ACHN (cell line): Measurements from ENCODE around the gene GPC6.

Source experiments
- DNase-seq: peaks from one replicate; pipeline ENCODE4 v3.0.0-alpha.2; 2015
- in situ Hi-C: cut with HindIII; loops from 2 replicates; pipeline ENCODE4 v1.10.0; 2017; ENCODE audit warnings: low sequenced_read_pairs, low pct_ligation_motif_present, low pct_unique_long_range_greater_than_20kb

Gene GPC6

GRCh38 chr13:93256998-93257397 lies 30.4 kb downstream of the GPC6 start:
- in situ Hi-C loops, result no loop called here
- no peak for DNase-seq

GRCh38 chr13:93259527-93260080 lies 33.0 kb downstream of the GPC6 start:
- in situ Hi-C loops, result no loop called here
- DNase-seq, result no peak

GRCh38 chr13:93260591-93260990 lies 34.0 kb downstream of the GPC6 start:
- in situ Hi-C loops, result no loop called here

GRCh38 chr13:93262729-93263345 lies 36.2 kb downstream of the GPC6 start:
- in situ Hi-C loops, result no loop called here
- DNase-seq, result no peak

More at GRCh38 chr13:93260591-93260990, 34.0 kb downstream of the GPC6 start:
- no peak for DNase-seq

- DNase-seq, result no peak
- in situ Hi-C loops, result no loop called here
Measured at GRCh38 chr13:93264876-93265275, 38.3 kb downstream of the GPC6 start.

GRCh38 chr13:93265800-93266199 lies 39.2 kb downstream of the GPC6 start:
- no peak for DNase-seq
- in situ Hi-C loops, result no loop called here

- DNase-seq, result no peak
- in situ Hi-C loops, result no loop called here
Measured at GRCh38 chr13:93266681-93267080, 40.1 kb downstream of the GPC6 start.

GRCh38 chr13:93268327-93269028 lies 41.9 kb downstream of the GPC6 start:
- in situ Hi-C loops, result no loop called here
- no peak for DNase-seq

GRCh38 chr13:93270769-93271742 lies 44.4 kb downstream of the GPC6 start:
- in situ Hi-C loops, result no loop called here
- DNase-seq, result peak; percentile 28

GRCh38 chr13:93279982-93280381 lies 53.4 kb downstream of the GPC6 start:
- in situ Hi-C loops, result no loop called here
- no peak for DNase-seq

- in situ Hi-C loops, result no loop called here
- DNase-seq, result no peak
Measured at GRCh38 chr13:93280688-93281087, 54.1 kb downstream of the GPC6 start.

GRCh38 chr13:93283255-93283654 lies 56.6 kb downstream of the GPC6 start:
- in situ Hi-C loops, result no loop called here
- DNase-seq, result no peak

- in situ Hi-C loops, result no loop called here
- DNase-seq, result no peak
Measured at GRCh38 chr13:93284064-93284463, 57.5 kb downstream of the GPC6 start.

GRCh38 chr13:93286047-93286446 lies 59.4 kb downstream of the GPC6 start:
- in situ Hi-C loops, result no loop called here
- no peak for DNase-seq

GRCh38 chr13:93289053-93289452 lies 62.4 kb downstream of the GPC6 start:
- no peak for DNase-seq
- in situ Hi-C loops, result no loop called here

GRCh38 chr13:93289842-93290241 lies 63.2 kb downstream of the GPC6 start:
- in situ Hi-C loops, result no loop called here
- no peak for DNase-seq

GRCh38 chr13:93290503-93290902 lies 63.9 kb downstream of the GPC6 start:
- DNase-seq, result no peak

GRCh38 chr13:93292366-93292765 lies 65.8 kb downstream of the GPC6 start:
- in situ Hi-C loops, result no loop called here
- DNase-seq, result no peak

More at GRCh38 chr13:93290503-93290902, 63.9 kb downstream of the GPC6 start:
- in situ Hi-C loops, result no loop called here

- in situ Hi-C loops, result no loop called here
- DNase-seq, result no peak
Measured at GRCh38 chr13:93293710-93294109, 67.1 kb downstream of the GPC6 start.
